Measurements from ENCODE around the gene PAGE2.

GRCh38 chrX:55118574-55118973 is 29.8 kb downstream of the PAGE2 start:
- TF ChIP-seq CTCF (IDR thresholded peaks at IDR 0.05) (no peak), EP300 (IDR thresholded peaks at IDR 0.05; ENCODE audit: low read depth) (no peak)

Measured in transverse colon (tissue), 3 donors.